Testis (tissue), 2 donors: ENCODE measurements around the gene POMP.

ENCODE experiments used
- CTCF ChIP-seq, 3 experiments: fragments of 450-650 bp in 2 of 3; fragments of 200-600 bp in 1 of 3; sonication (generic) in 1 of 3; IDR thresholded peaks; one replicate each; pipeline ENCODE4 v1.5.1; 2016 to 2019; ENCODE audit warnings: antibody characterized with exemption in 3 of 3, mild to moderate bottlenecking in 2 of 3, moderate library complexity in 1 of 3
- POLR2A ChIP-seq: fragments of 450-650 bp; IDR thresholded peaks from one replicate; pipeline ENCODE4 v1.6.1; 2017; ENCODE audit warnings: antibody characterized with exemption, mild to moderate bottlenecking, moderate library complexity

- TF ChIP-seq CTCF (IDR thresholded peaks at IDR 0.05) (no peak), POLR2A (no peak)
Observed at GRCh38 chr13:28723806-28724205, 64.9 kb downstream of the POMP start.
